ENCODE measurements around the gene DUOX1. TPM values are rescaled to one million over a fixed set of nuclear protein-coding genes. Genes with fewer than 3 reads are reported as not detected.

Gene DUOX1
- total and polyA plus RNA-seq, 7 donors, result under 0.01 to 1.7 (median 0.79) TPM; not detected in 3

GRCh38 chr15:45203182-45203581 is 73.4 kb downstream of the DUOX1 start:
- Histone ChIP-seq H3K9me3 (no peaks in the 10 kb centered on the region), H3K36me3 (no peaks in the 10 kb centered on the region), H3K4me3 (no peak overlapping the region), H3K4me1 (peaks cover 0 to 11% (median 7%) of the 10 kb centered on the region in 4 donors), H3K27ac (no peak overlapping the region), H3K27me3 (no peaks in the 10 kb centered on the region)
- WGBS, 2 donors, result 78 to 81% methylated on average over 4 of the region's 4 CpGs
- TF ChIP-seq, protein P1, sequence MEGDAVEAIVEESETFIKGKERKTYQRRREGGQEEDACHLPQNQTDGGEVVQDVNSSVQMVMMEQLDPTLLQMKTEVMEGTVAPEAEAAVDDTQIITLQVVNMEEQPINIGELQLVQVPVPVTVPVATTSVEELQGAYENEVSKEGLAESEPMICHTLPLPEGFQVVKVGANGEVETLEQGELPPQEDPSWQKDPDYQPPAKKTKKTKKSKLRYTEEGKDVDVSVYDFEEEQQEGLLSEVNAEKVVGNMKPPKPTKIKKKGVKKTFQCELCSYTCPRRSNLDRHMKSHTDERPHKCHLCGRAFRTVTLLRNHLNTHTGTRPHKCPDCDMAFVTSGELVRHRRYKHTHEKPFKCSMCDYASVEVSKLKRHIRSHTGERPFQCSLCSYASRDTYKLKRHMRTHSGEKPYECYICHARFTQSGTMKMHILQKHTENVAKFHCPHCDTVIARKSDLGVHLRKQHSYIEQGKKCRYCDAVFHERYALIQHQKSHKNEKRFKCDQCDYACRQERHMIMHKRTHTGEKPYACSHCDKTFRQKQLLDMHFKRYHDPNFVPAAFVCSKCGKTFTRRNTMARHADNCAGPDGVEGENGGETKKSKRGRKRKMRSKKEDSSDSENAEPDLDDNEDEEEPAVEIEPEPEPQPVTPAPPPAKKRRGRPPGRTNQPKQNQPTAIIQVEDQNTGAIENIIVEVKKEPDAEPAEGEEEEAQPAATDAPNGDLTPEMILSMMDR (IDR thresholded peaks at IDR 0.05), result no peak
- TF ChIP-seq POLR2A (IDR thresholded peaks at IDR 0.05) (no peak), POLR2AphosphoS5 (IDR thresholded peaks at IDR 0.05) (no peak)
- intact Hi-C loops (cut with DNase I), result loop anchor here (5.0 kb wide), 1 partner anchor 174 kb away; the partner anchor contains the start of gene GATM
- no peak for DNase-seq

- Histone ChIP-seq H3K9me3 (no peaks in the 10 kb centered on the region), H3K4me1 (peaks cover 0 to 4% (median 0%) of the 10 kb centered on the region in 4 donors), H3K4me3 (no peak overlapping the region), H3K27ac (no peak overlapping the region), H3K27me3 (no peaks in the 10 kb centered on the region), H3K36me3 (no peaks in the 10 kb centered on the region)
- 1 to 3% methylated on average over 2 of the region's 2 CpGs for WGBS, 2 donors
- DNase-seq, result no peak
- no peak for TF ChIP-seq EP300 (IDR thresholded peaks at IDR 0.05)
- TF ChIP-seq POLR2A (IDR thresholded peaks at IDR 0.05), result no peak
- TF ChIP-seq, protein P1 (IDR thresholded peaks at IDR 0.05), result peak; percentile 32 to 75 (median 67)
- TF ChIP-seq POLR2AphosphoS5 (IDR thresholded peaks at IDR 0.05), result no peak
- intact Hi-C loops (cut with DNase I), result no loop called here
Measured at GRCh38 chr15:45205192-45205591, 75.4 kb downstream of the DUOX1 start.

DNA sequence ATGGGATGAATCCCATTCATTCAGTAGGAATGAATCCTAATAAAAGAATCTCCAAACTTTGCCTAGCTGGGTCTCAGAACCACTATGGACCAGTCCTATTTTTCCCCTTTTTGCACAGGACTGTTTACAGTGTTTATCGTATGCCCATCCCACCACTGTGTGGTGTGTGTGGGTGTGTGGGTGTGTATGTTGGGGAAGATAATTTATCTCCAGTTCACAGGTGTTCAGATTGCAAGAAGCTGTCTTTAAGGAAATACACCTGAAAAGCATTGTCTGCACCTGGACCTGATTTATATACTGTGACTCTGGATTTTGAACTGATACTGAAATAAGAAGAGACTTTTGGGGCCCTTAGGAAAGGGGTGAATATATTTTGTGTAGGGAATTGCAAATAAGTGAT is 82.7 kb downstream of the DUOX1 start:
- intact Hi-C loops (cut with DNase I), result no loop called here
- Histone ChIP-seq H3K4me1 (no peaks in the 10 kb centered on the region), H3K4me3 (no peak overlapping the region), H3K9me3 (no peaks in the 10 kb centered on the region), H3K27me3 (no peaks in the 10 kb centered on the region), H3K27ac (no peak overlapping the region), H3K36me3 (no peaks in the 10 kb centered on the region)
- TF ChIP-seq POLR2A (IDR thresholded peaks at IDR 0.05) (no peak), EP300 (IDR thresholded peaks at IDR 0.05) (no peak)
- WGBS, 2 donors, result 61 to 71% methylated on average over 1 of the region's 1 CpG
- no peak for DNase-seq

Other genes starting within 250 kb of the DUOX1 start
- gene TERB2, start 173.3 kb upstream of the DUOX1 start, total RNA-seq, result not detected
- not detected for gene TERB2, start 173.3 kb upstream of the DUOX1 start, polyA plus RNA-seq
- gene SORD, start 106.8 kb upstream of the DUOX1 start, total RNA-seq, result 1 to 10 TPM; 3.3 to 10.0 (median 7.6) TPM
- 10 to 100 TPM; 10.8 to 26.9 (median 12.9) TPM for gene SORD, start 106.8 kb upstream of the DUOX1 start, polyA plus RNA-seq
- under 1 TPM; 0.14 to 0.83 (median 0.44) TPM for gene DUOX2, start 15.8 kb upstream of the DUOX1 start, total RNA-seq
- gene DUOX2, start 15.8 kb upstream of the DUOX1 start, polyA plus RNA-seq, result 100 to 1,000 TPM in 1 of 3 donors, under 1 TPM in 2; 0.60 to 125 (median 0.92) TPM
- gene DUOXA2, start 15.7 kb upstream of the DUOX1 start, total RNA-seq, result under 1 TPM in 1 of 4 donors, not detected in 3; 0.28 TPM
- gene DUOXA2, start 15.7 kb upstream of the DUOX1 start, polyA plus RNA-seq, result 100 to 1,000 TPM in 1 of 3 donors, 1 to 10 TPM in 1, not detected in 1; 1.4 to 117 TPM
- gene DUOXA1, start 115 bp upstream of the DUOX1 start, total RNA-seq, result 1 to 10 TPM in 2 of 4 donors, under 1 TPM in 2; 0.36 to 3.1 (median 1.3) TPM
- gene DUOXA1, start 115 bp upstream of the DUOX1 start, polyA plus RNA-seq, result 1 to 10 TPM in 1 of 3 donors, not detected in 2; 1.7 TPM
- 10 to 100 TPM; 10.6 to 28.5 (median 17.9) TPM for gene SHF, start 58.0 kb downstream of the DUOX1 start, total RNA-seq
- 10 to 100 TPM in 2 of 3 donors, 1 to 10 TPM in 1; 3.5 to 13.5 (median 12.6) TPM for gene SHF, start 58.0 kb downstream of the DUOX1 start, polyA plus RNA-seq
- not detected for gene SLC28A2, start 122.2 kb downstream of the DUOX1 start, total RNA-seq
- gene SLC28A2, start 122.2 kb downstream of the DUOX1 start, polyA plus RNA-seq, result 1 to 10 TPM; 1.2 to 3.0 (median 1.8) TPM
- gene GATM, start 248.6 kb downstream of the DUOX1 start, total RNA-seq, result 10 to 100 TPM; 38.4 to 51.4 (median 42.0) TPM
- 10 to 100 TPM; 10.2 to 12.0 (median 10.3) TPM for gene GATM, start 248.6 kb downstream of the DUOX1 start, polyA plus RNA-seq

All from sigmoid colon (tissue), 7 donors.